MCF 10A (cell line): ENCODE data around the gene COLEC11. TPM values are rescaled to one million over a fixed set of nuclear protein-coding genes. Genes with fewer than 3 reads are reported as not detected.

ENCODE experiments used
- Bru-seq: library from RNA; stranded (reverse); fragments of 400-500 nt; gene quantifications from one replicate; lab custom pipeline; 2021; lab: Mats Ljungman, UMichigan
- BruChase-seq, 2 experiments: library from RNA; stranded (reverse); fragments of 400-500 nt; gene quantifications; one replicate each; lab custom pipeline; 2021; lab: Mats Ljungman, UMichigan
- BruUV-seq: library from RNA; stranded (reverse); fragments of 400-500 nt; replicated peaks from 2 replicates; lab custom pipeline; 2021; lab: Mats Ljungman, UMichigan
- CTCF ChIA-PET: fragments of 300-600 bp; sonication (Branson Sonifier 250); formaldehyde crosslinking; extraction: SDS; loops from one replicate; lab custom pipeline; 2021; ENCODE audit warnings: antibody characterized with exemption, inconsistent platforms; lab: Yijun Ruan, JAX
- POLR2A ChIA-PET: fragments of 300-600, 350-650 bp; sonication (Branson Sonifier 250); formaldehyde crosslinking; extraction: SDS; loops from one replicate; lab custom pipeline; 2020; ENCODE audit warnings: antibody characterized with exemption, inconsistent platforms; lab: Yijun Ruan, JAX
- DNase-seq: peaks from one replicate; pipeline ENCODE4 v3.0.0-alpha.2; 2018; ENCODE audit not compliant: unreplicated experiment
- H3K27ac Mint-ChIP-seq: one replicate; pipeline ENCODE4 v1.8.0; 2022; ENCODE audit warnings: mild to moderate bottlenecking, low read depth, mixed read lengths; ENCODE audit not compliant: unreplicated experiment
- H3K27me3 Mint-ChIP-seq: one replicate; pipeline ENCODE4 v1.8.0; 2022; ENCODE audit warnings: mixed read lengths; ENCODE audit not compliant: insufficient read depth, unreplicated experiment
- H3K36me3 Mint-ChIP-seq: one replicate; pipeline ENCODE4 v1.8.0; 2022; ENCODE audit warnings: mild to moderate bottlenecking, moderate library complexity, mixed read lengths; ENCODE audit not compliant: insufficient read depth, unreplicated experiment
- H3K4me1 Mint-ChIP-seq: one replicate; pipeline ENCODE4 v1.8.0; 2022; ENCODE audit warnings: mixed read lengths; ENCODE audit not compliant: insufficient read depth, unreplicated experiment
- H3K4me3 Mint-ChIP-seq: one replicate; pipeline ENCODE4 v1.8.0; 2022; ENCODE audit warnings: mild to moderate bottlenecking, moderate library complexity, mixed read lengths; ENCODE audit not compliant: unreplicated experiment
- H3K9me3 Mint-ChIP-seq: one replicate; pipeline ENCODE4 v1.8.0; 2022; ENCODE audit warnings: mixed read lengths; ENCODE audit not compliant: unreplicated experiment
- intact Hi-C: fragments of 100-400 bp; cut with micrococcal nuclease; formaldehyde crosslinking; loops from 2 replicates; pipeline ENCODE4 v1.14.1; 2022
- long read RNA-seq: library from polyadenylated mRNA; stranded (forward); transcript quantifications from one replicate; pipeline ENCODE4 v2.0.0, GENCODE V29; 2022
- total RNA-seq: library from RNA; stranded (reverse); gene quantifications from 2 replicates; pipeline ENCODE4 v1.2.3, GENCODE V29; 2022
- TF ChIP-seq, protein P1 (sequence below): fragments of 200-600 bp; IDR thresholded peaks from one replicate; pipeline ENCODE4 v1.8.0; 2022; ENCODE audit warnings: antibody characterized with exemption, mild to moderate bottlenecking; ENCODE audit not compliant: unreplicated experiment

The COLEC11 gene
- total RNA-seq, result not detected in 2 replicates
- Bru-seq, nascent RNA, result percentile 9 among the genes with signal in this experiment
- BruChase-seq, experiment 1, labeled RNA remaining after a 6-hour chase, result percentile 17 among the genes with signal in this experiment
- percentile 16 among the genes with signal in this experiment for BruChase-seq, experiment 2, labeled RNA remaining after a 2-hour chase
- long read RNA-seq, result 0 reads

DNA sequence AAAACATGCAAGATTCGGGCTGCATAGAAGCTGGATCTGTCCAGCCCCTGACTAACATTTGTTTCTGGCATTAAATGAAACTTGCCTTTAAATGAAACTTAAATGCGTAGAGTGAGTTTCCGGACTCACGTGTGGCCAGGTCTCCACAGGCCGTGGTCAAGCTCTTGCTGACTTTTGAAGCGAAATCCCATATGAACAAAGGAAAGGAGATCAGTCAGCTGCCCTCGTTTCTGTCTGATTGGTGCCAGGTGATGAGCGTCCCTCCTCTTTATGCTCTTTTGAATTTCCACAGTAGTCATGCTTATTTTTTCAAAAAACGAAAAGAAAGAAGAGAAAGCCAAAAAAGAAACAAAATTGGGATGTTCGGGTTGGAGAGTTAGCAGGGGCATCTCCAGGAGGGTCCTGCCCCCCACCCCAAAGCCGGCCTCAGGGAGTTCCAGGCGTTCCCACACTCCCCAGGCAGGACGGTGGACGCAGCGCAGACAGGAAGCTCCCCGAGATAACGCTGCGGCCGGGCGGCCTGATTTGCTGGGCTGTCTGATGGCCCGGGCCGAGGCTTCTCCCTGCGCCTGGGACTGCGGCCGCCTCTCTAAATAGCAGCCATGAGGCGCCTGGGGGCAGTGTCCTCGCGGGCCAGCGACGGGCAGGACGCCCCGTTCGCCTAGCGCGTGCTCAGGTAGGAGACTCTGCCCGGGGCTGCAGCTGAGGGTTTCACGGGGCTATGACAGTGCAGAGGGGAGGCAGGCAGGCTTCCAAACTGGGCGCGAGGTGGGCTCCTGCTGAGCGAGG, at the start of gene COLEC11:
Gene COLEC11, plus strand, starts transcription at position 620 of the 789 bp plus-strand sequence. CDS start 9,229 bp downstream, outside the sequence.
- no peak within 1 kb of the TSS for H3K4me3 Mint-ChIP-seq
- H3K9me3 Mint-ChIP-seq, result no peaks in the 10 kb centered on the region
- H3K27me3 Mint-ChIP-seq, result peaks cover 11% of the 10 kb centered on the region
- CTCF ChIA-PET, result no interaction called here
- DNase-seq, result no peak
- no peaks in the 10 kb centered on the region for H3K4me1 Mint-ChIP-seq
- no TSS peak for BruUV-seq
- intact Hi-C loops, result no loop called here
- TF ChIP-seq, protein P1, sequence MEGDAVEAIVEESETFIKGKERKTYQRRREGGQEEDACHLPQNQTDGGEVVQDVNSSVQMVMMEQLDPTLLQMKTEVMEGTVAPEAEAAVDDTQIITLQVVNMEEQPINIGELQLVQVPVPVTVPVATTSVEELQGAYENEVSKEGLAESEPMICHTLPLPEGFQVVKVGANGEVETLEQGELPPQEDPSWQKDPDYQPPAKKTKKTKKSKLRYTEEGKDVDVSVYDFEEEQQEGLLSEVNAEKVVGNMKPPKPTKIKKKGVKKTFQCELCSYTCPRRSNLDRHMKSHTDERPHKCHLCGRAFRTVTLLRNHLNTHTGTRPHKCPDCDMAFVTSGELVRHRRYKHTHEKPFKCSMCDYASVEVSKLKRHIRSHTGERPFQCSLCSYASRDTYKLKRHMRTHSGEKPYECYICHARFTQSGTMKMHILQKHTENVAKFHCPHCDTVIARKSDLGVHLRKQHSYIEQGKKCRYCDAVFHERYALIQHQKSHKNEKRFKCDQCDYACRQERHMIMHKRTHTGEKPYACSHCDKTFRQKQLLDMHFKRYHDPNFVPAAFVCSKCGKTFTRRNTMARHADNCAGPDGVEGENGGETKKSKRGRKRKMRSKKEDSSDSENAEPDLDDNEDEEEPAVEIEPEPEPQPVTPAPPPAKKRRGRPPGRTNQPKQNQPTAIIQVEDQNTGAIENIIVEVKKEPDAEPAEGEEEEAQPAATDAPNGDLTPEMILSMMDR, result no peak
- H3K36me3 Mint-ChIP-seq, result no peaks in the 10 kb centered on the region
- POLR2A ChIA-PET, result interaction anchor here (0.6 to 1.7 kb wide), 3 partner anchors 12 to 167 kb away, joined by 3 to 6 read pairs (median 3); no protein-coding TSS in a partner anchor
- no peak within 1 kb of the TSS for H3K27ac Mint-ChIP-seq

DNA sequence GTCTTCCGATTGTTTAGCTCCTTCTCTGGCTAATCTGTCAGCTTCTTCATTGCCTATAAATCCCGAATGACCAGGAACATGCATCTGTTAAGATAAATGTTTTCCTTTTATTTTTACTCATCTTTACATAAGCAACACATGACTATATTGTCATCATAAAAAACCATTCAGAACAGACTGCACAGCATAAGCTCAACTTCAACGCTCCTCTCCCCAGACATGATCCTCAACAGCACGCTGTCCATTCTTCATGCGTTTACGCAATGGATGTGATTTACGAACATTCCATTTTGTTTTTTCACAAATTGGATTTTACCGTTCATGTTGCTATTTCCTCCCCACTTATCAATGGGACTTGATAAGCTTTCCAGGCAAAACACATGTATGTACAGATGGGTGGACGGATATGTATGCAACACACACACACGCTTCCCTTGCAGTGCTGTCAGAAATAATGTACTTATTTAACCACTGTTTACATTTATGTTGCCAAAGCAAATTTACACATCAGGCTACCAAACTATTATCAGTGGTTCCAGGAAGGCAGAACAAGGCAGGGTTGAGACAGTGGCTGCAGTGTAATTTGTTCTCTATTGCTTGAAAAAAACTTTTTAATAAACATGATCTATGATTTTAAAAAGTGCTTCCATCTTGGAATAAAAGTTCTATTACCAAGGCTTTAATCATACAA, 49.0 kb upstream of the COLEC11 start:
- POLR2A ChIA-PET, result interaction anchor here (0.8 to 1.5 kb wide), 2 partner anchors 9 to 12 kb away, joined by 4 to 6 read pairs; partner anchors contain the start of gene RNASEH1
- peaks cover 99% of the 10 kb centered on the region for H3K36me3 Mint-ChIP-seq
- intact Hi-C loops, result no loop called here
- H3K27me3 Mint-ChIP-seq, result no peaks in the 10 kb centered on the region
- DNase-seq, result no peak
- BruUV-seq, result no TSS peak
- H3K27ac Mint-ChIP-seq, result no peak overlapping the region
- no peaks in the 10 kb centered on the region for H3K4me1 Mint-ChIP-seq
- H3K9me3 Mint-ChIP-seq, result no peaks in the 10 kb centered on the region
- no peak overlapping the region for H3K4me3 Mint-ChIP-seq
- TF ChIP-seq, protein P1, result no peak
- CTCF ChIA-PET, result interaction anchor here (0.5 kb wide), 1 partner anchor 83 kb away, joined by 3 read pairs; no protein-coding TSS in a partner anchor

DNA sequence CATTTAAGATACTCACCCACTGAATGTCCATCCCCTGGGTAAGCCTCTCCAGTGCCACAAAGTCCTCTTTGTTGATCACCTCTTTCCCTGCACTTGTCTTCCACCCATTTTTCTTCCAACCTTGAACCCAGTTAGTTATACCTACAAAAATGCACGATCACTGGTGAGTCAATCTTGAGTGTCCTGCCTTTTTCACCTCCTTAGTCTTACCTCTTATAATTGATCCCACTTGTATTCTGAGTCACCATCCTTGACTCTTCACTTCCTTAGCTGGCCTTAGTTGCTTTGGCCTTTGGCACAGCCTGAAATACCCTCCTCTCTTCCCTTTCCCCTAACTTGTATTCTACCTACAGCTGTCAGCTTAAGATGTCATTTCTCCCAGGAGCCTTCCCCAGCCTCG, 47.0 kb upstream of the COLEC11 start:
- ChIA-PET POLR2A (interaction anchor here (1.4 kb wide), 1 partner anchor 10 kb away, joined by 5 read pairs; the partner anchor contains the start of gene RNASEH1), CTCF (no interaction called here)
- Mint-ChIP-seq H3K9me3 (no peaks in the 10 kb centered on the region), H3K27me3 (no peaks in the 10 kb centered on the region), H3K36me3 (peaks cover 92% of the 10 kb centered on the region), H3K4me1 (no peaks in the 10 kb centered on the region), H3K4me3 (no peak overlapping the region), H3K27ac (peak overlapping the region; percentile 74)
- intact Hi-C loops, result no loop called here
- TF ChIP-seq, protein P1, result no peak
- DNase-seq, result no peak
- no TSS peak for BruUV-seq
